Small intestine (tissue), 7 donors: ENCODE measurements around the gene BAIAP2. TPM values are rescaled to one million over a fixed set of nuclear protein-coding genes. Genes with fewer than 3 reads are reported as not detected.

Experiments used
- DNase-seq, 2 donors: peaks; one replicate each; pipeline versions ENCODE4 v3.0.0 to v3.0.0-alpha.2; 2013
- FAIRE-seq: peaks from 2 replicates; lab custom pipeline; 2012; peaks lifted over from hg19 to GRCh38; lab: Jason Lieb, UNC
- H3K27ac ChIP-seq, 3 donors: one replicate each; pipeline ENCODE4 v1.5.1; 2013; ENCODE audit warnings: low read length in 2 of 3, mild to moderate bottlenecking in 2 of 3, control low read depth in 1 of 3, inconsistent platforms in 1 of 3, low read depth in 1 of 3, moderate library complexity in 1 of 3
- H3K27me3 ChIP-seq, 3 donors: one replicate each; pipeline ENCODE4 v1.6.1; 2013; ENCODE audit warnings: low read length in 3 of 3, inconsistent platforms in 1 of 3; ENCODE audit not compliant: control insufficient read depth in 3 of 3, insufficient read depth in 3 of 3
- H3K36me3 ChIP-seq, 3 donors: one replicate each; pipeline ENCODE4 v1.6.1; 2013; ENCODE audit warnings: low read length in 3 of 3, inconsistent platforms in 1 of 3, low read depth in 1 of 3, mild to moderate bottlenecking in 1 of 3, moderate library complexity in 1 of 3; ENCODE audit not compliant: control insufficient read depth in 3 of 3, insufficient read depth in 2 of 3
- H3K4me1 ChIP-seq, 3 donors: one replicate each; pipeline ENCODE4 v1.6.1; 2013; ENCODE audit warnings: low read length in 2 of 3, inconsistent platforms in 1 of 3, low read depth in 1 of 3, mild to moderate bottlenecking in 1 of 3, moderate library complexity in 1 of 3; ENCODE audit not compliant: control insufficient read depth in 3 of 3, insufficient read depth in 2 of 3
- H3K4me3 ChIP-seq, 3 donors: one replicate each; pipeline ENCODE4 v1.5.1; 2013; ENCODE audit warnings: low read length in 3 of 3, control low read depth in 1 of 3, inconsistent platforms in 1 of 3, low read depth in 1 of 3, mild to moderate bottlenecking in 1 of 3, moderate library complexity in 1 of 3
- H3K9me3 ChIP-seq, 2 donors: one replicate each; pipeline ENCODE4 v1.6.1; 2013; ENCODE audit warnings: low read depth in 1 of 2, low read length in 1 of 2; ENCODE audit not compliant: control insufficient read depth in 2 of 2, insufficient read depth in 1 of 2
- WGBS, 3 donors: extraction: QIAGEN DNeasy Blood & Tissue Kit; methylation state at CpG; one replicate each; pipeline ENCODE4 v1.1.7; 2013; 5-methylcytosine and 5-hydroxymethylcytosine counted together
- polyA plus RNA-seq, 4 donors: library from polyadenylated mRNA; stranded (reverse) in 3 of 4; unstranded in 1 of 4; fragments of 200-250 nt in 3 of 4; fragments of 120-200 nt in 1 of 4; gene quantifications; one replicate each; pipeline versions ENCODE4 v1.2.1 to v1.2.3, GENCODE V29; 2013
- donor health status: healthy with polysubstance abuse.
- donor health status: control.
- donor health status: control.
- donor health status: Bipolar disorder and iron deficiency.
- donor health status: healthy.

The BAIAP2 gene
- polyA plus RNA-seq, 4 donors: 1.8 to 14.5 (median 7.5) TPM

DNA sequence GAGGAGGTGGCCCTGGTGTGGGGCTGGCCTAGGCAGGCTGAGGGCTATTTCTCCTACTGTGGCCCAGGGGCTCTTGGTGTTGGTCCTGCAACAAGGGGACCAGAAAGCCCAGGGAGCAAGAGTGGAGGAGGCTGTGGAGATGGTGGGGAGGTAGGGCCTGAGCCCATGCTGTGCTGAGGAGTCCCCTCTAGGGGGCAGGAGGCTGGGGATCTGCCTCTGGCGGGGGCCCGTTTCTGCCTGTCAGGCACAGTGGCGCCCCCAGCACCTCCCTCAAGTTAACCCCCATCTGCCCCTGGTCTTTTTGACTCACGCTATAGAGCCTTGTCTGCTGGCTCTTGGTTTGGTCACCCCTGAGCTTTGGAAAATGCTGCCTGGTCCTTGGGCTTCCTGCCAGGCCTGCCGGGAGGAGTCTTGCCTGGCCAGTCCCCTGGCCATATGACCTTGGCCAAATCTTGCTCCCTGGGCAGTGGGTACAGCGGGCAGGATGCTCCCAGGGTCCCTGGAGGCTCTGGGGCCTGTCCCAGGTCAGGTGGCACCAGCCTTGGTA, 5.9 kb downstream of the BAIAP2 start:
- peaks cover 0 to 6% (median 0%) of the 10 kb centered on the region in 3 donors for H3K27me3 ChIP-seq
- no peak overlapping the region for H3K27ac ChIP-seq
- FAIRE-seq (no peak), DNase-seq (no peak)
- 47 to 54% (median 51%) methylated on average over 5 to 6 of the region's 6 CpGs for WGBS, 3 donors
- peaks cover 0 to 16% (median 0%) of the 10 kb centered on the region in 3 donors for H3K36me3 ChIP-seq
- H3K9me3 ChIP-seq: no peaks in the 10 kb centered on the region
- peaks cover 0 to 24% (median 0%) of the 10 kb centered on the region in 3 donors for H3K4me1 ChIP-seq
- H3K4me3 ChIP-seq: no peak overlapping the region

DNA sequence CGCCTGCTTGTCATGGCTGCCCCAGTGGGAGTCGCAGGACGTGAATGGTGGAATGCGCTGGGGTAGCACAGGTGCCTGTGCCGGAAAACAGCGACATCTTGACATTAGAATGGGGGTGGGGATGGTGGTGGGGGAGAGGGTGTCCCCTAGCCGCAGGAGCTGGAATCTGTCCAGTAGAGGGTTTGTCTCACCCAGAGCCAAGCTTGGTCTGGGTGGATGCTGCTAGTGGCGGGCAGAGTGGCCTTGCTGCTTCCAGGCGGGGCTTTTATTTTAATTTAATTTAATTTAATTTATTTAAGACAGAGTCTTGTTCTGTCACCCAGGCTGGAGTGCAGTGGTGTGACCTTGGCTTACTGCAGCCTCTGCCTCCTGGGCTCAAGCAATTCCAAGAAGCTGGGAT, 7.7 kb downstream of the BAIAP2 start:
- H3K27ac ChIP-seq: no peak overlapping the region
- H3K4me3 ChIP-seq: no peak overlapping the region
- H3K9me3 ChIP-seq: no peaks in the 10 kb centered on the region
- no peak for DNase-seq
- no peak for FAIRE-seq
- no peaks in the 10 kb centered on the region for H3K27me3 ChIP-seq
- H3K4me1 ChIP-seq: peaks cover 0 to 25% (median 0%) of the 10 kb centered on the region in 3 donors
- H3K36me3 ChIP-seq: peaks cover 0 to 16% (median 0%) of the 10 kb centered on the region in 3 donors
- 93 to 98% (median 95%) methylated on average over 9 of the region's 9 CpGs for WGBS, 3 donors

DNA sequence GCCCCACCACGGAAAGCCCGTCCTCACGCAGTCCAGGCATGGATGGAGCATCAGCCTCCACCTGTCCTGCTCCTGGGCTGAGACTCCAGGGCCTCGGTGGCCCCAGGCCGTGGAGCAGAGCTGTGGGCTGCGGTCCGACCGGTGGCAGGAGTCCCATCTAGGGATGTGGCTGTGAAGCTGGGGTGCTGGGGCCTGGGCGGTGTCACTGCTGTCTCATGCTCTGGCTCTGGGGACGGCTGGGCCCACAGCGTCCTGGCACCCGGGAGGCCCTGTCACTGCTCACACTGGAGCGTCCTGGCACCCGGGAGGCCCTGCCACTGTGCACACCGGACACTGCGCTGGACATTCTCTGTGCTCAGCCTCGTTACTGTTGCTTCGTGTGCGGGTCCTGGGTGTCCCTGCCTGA, 8.4 kb downstream of the BAIAP2 start:
- peak overlapping the region in 2 of 3 donors; percentile 21 to 67 for H3K27ac ChIP-seq
- H3K36me3 ChIP-seq: peaks cover 0 to 12% (median 0%) of the 10 kb centered on the region in 3 donors
- peaks cover 0 to 25% (median 0%) of the 10 kb centered on the region in 3 donors for H3K4me1 ChIP-seq
- 89 to 92% (median 91%) methylated on average over 19 of the region's 19 CpGs for WGBS, 3 donors
- no peak overlapping the region for H3K4me3 ChIP-seq
- no peaks in the 10 kb centered on the region for H3K9me3 ChIP-seq
- no peaks in the 10 kb centered on the region for H3K27me3 ChIP-seq
- FAIRE-seq (no peak), DNase-seq (no peak)

DNA sequence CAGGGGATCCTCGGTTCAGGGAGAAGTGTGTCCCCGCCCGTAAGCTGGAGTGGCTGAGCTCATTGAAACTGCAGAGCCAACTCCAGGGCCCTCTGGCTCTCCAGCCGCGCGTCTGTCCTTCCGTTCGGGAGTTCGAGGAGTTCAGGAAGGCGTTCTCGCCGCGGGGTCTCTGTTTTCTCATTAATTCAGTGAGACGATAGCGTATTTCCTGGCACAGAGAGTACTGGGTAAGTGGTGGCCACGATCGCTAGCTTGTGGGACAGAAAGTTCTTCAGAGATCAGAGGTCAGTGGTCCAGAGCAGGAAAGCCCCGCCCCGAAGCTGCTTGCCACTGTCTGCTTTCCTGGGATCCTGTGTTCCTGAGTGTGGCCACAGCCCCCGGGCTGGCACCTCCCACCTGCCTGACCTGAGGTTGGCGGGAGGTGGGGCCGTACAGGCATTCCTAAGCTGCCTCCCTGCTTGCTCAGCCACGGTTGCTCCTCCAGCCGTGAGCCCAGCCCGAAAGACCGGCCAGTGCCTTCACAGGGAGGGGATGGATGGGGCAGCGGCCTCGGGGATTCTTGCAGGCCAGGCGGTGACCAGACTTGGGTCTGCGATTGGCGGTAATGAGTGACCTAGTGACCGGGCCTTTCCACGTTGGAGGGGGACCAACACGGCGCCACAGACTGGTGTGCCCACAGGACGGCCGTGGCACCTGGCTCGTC, 8.9 kb downstream of the BAIAP2 start:
- peaks cover 0 to 8% (median 0%) of the 10 kb centered on the region in 3 donors for H3K36me3 ChIP-seq
- no peak for FAIRE-seq
- no peak overlapping the region for H3K4me3 ChIP-seq
- H3K4me1 ChIP-seq: peaks cover 0 to 25% (median 0%) of the 10 kb centered on the region in 3 donors
- peak in 1 of 2 donors; percentile 73 for DNase-seq
- H3K9me3 ChIP-seq: no peaks in the 10 kb centered on the region
- no peaks in the 10 kb centered on the region for H3K27me3 ChIP-seq
- WGBS, 3 donors: 71 to 84% (median 75%) methylated on average over 38 of the region's 38 CpGs
- peak overlapping the region in 2 of 3 donors; percentile 21 to 74 for H3K27ac ChIP-seq

DNA sequence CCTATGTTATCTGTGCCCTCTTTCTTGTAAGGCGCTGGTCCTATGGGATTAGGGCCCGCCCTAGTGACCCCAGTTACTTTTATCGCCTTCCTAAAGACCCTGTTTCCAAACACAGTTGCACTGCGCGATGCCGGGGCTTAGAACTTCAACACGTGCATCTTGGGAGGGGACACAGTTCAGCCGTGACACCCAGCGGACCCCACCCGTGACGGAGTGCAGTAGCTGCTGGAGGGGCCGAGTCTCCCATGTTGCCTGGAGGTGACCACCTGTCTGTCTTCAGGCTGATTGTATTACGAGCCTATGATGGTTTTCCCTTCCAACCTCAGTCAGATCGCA, 9.4 kb downstream of the BAIAP2 start:
- Histone ChIP-seq H3K4me3 (no peak overlapping the region), H3K4me1 (peaks cover 0 to 25% (median 0%) of the 10 kb centered on the region in 3 donors), H3K27ac (peak overlapping the region in 2 of 3 donors; percentile 21 to 74), H3K9me3 (no peaks in the 10 kb centered on the region), H3K36me3 (peaks cover 0 to 4% (median 0%) of the 10 kb centered on the region in 3 donors), H3K27me3 (no peaks in the 10 kb centered on the region)
- WGBS, 3 donors: 73 to 81% (median 77%) methylated on average over 14 of the region's 14 CpGs
- FAIRE-seq (no peak), DNase-seq (no peak)

DNA sequence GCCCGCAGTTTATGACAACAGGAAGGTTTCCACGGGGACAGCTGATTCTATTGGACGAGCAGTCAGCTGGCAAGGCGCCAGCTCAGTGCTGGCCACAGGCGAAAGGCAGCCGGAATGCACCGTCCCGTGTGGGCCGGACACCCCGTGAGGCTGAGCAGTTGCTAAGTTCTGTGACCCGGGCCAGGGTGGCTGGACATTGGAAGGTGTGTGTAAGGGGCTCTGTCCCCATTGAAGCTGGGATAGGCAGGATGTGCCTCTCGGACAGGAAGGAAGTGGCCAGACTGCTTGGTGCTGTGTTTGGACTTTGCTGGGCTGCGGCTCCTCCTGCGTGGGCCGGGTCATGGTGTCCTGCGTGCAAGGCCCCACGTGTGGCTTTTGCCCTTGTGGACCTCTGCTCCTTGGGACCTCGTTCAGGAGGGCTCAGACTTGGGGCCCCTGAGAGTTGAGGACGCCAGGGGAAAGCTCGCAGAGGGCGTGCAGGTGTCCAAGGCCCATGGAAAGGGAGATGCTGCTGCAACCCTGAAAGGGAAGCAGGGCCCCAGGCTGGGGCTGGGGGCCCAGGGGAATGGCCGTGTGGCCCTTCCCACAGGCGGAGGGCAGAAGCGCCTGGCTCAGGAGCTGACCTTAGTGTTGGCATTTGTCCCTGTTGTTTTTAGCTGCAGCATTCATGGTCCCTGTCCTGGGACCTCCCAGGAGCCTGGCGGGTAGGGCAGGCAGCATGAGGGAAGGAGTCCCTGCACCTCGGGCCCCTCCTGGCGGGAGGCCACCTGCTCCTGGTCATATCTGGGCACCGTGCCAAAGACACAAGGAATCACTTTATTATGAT, 10.0 kb downstream of the BAIAP2 start:
- Histone ChIP-seq H3K36me3 (peaks cover 0 to 4% (median 0%) of the 10 kb centered on the region in 3 donors), H3K27me3 (no peaks in the 10 kb centered on the region), H3K27ac (peak overlapping the region in 2 of 3 donors; percentile 21 to 74), H3K4me3 (no peak overlapping the region), H3K9me3 (no peaks in the 10 kb centered on the region), H3K4me1 (peaks cover 0 to 25% (median 0%) of the 10 kb centered on the region in 3 donors)
- FAIRE-seq: no peak
- 28 to 38% (median 37%) methylated on average over 27 to 28 of the region's 28 CpGs for WGBS, 3 donors
- peak; percentile 34 to 89 for DNase-seq

DNA sequence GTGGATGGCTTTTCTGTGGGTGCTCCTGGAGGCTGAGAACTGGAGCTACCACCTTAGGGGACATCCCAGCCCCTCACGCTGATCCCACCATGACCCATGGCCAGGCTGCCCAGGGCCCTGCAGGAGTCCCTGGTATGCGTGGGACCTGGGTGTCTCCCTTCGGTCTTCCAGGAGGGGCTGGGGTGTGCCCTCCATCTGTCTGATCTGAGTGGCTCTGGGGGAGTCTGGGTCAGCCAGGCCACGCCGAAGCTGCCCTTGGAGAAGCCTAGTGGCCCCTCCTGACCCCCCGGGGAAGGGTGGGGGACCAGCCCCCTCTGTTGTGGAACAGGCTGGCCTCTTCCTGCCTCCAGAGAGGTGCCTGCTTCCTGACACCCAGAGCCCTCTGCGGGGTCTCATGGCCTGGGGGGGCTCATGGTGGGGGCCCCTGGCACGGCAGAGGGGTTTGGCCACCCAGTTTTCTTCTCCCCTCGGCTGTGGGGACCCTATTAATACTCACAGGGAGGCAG, 10.7 kb downstream of the BAIAP2 start:
- Histone ChIP-seq H3K27me3 (no peaks in the 10 kb centered on the region), H3K9me3 (no peaks in the 10 kb centered on the region), H3K4me1 (peaks cover 0 to 25% (median 0%) of the 10 kb centered on the region in 3 donors), H3K4me3 (no peak overlapping the region), H3K27ac (peak overlapping the region in 1 of 3 donors; percentile 74), H3K36me3 (peaks cover 0 to under 1% (median 0%) of the 10 kb centered on the region in 3 donors)
- FAIRE-seq (no peak), DNase-seq (no peak)
- 27 to 67% (median 48%) methylated on average over 8 to 9 of the region's 9 CpGs for WGBS, 3 donors
